SK-N-SH (cell line): ENCODE results near the gene IL1R2. TPM values are rescaled to one million over a fixed set of nuclear protein-coding genes. Genes with fewer than 3 reads are reported as not detected.

ENCODE experiments used
- CTCF ChIA-PET: fragments of 300-600, 350-600 bp; formaldehyde crosslinking; extraction: SDS; loops from one replicate; lab custom pipeline; 2021; lab: Yijun Ruan, JAX
- POLR2A ChIA-PET: fragments of 350-600 bp; sonication (Branson Sonifier 250); formaldehyde crosslinking; extraction: SDS; loops from one replicate; lab custom pipeline; 2020; ENCODE audit warnings: antibody characterized with exemption, inconsistent platforms; lab: Yijun Ruan, JAX
- DNase-seq: peaks from one replicate; pipeline ENCODE4 v3.0.0; 2012
- H2AFZ ChIP-seq: fragments of 200-600 bp; sonication (generic); 2 replicates; pipeline ENCODE4 v1.8.1; 2016; ENCODE audit warnings: antibody characterized with exemption, mild to moderate bottlenecking, low read depth
- H3F3A ChIP-seq: fragments of 200-600 bp; sonication (generic); replicated peaks from 2 replicates; pipeline ENCODE3; 2016; ENCODE audit warnings: antibody characterized with exemption, mild to moderate bottlenecking; ENCODE audit not compliant: insufficient read depth
- H3K27ac ChIP-seq, 2 experiments: fragments of 200-500 bp in 1 of 2; fragments of 200-600 bp in 1 of 2; sonication (Bioruptor generic) in 1 of 2; sonication (generic), shearing (Covaris generic) in 1 of 2; 2 replicates each; pipeline versions ENCODE4 v1.5.1 to v1.6.1; 2014 to 2016; ENCODE audit warnings: low read depth in 2 of 2, inconsistent platforms in 1 of 2, low read length in 1 of 2, mild to moderate bottlenecking in 1 of 2, mixed read lengths in 1 of 2
- H3K27me3 ChIP-seq: fragments of 200-600 bp; sonication (generic), shearing (Covaris generic); 2 replicates; pipeline ENCODE4 v1.6.1; 2016; ENCODE audit warnings: mixed run types; ENCODE audit not compliant: insufficient read depth
- H3K36me3 ChIP-seq, 2 experiments: fragments of 200-500 bp in 1 of 2; fragments of 200-600 bp in 1 of 2; sonication (Bioruptor generic) in 1 of 2; sonication (generic) in 1 of 2; replicated peaks in 1 of 2; 2 replicates each; pipeline versions ENCODE3 to v1.5.1; 2014 to 2016; ENCODE audit warnings: low read length in 1 of 2, mild to moderate bottlenecking in 1 of 2; ENCODE audit not compliant: insufficient read depth in 2 of 2, control insufficient read depth in 1 of 2
- H3K4me1 ChIP-seq, 2 experiments: fragments of 200-500 bp in 1 of 2; fragments of 200-600 bp in 1 of 2; sonication (Bioruptor generic) in 1 of 2; sonication (generic), shearing (Covaris generic) in 1 of 2; 2 replicates each; pipeline versions ENCODE4 v1.5.1 to v1.6.1; 2014 to 2016; ENCODE audit warnings: low read depth in 1 of 2, low read length in 1 of 2, mixed run types in 1 of 2; ENCODE audit not compliant: insufficient read depth in 2 of 2, control insufficient read depth in 1 of 2
- H3K4me2 ChIP-seq: fragments of 200-600 bp; sonication (generic), shearing (Covaris generic); 2 replicates; pipeline ENCODE4 v1.6.1; 2017; ENCODE audit warnings: mixed run types
- H3K4me3 ChIP-seq, 2 experiments: fragments of 200-500 bp in 1 of 2; fragments of 200-600 bp in 1 of 2; sonication (Bioruptor generic) in 1 of 2; sonication (generic), shearing (Covaris generic) in 1 of 2; 2 replicates each; pipeline versions ENCODE4 v1.5.1 to v1.8.1; 2014 to 2016; ENCODE audit warnings: low read depth in 2 of 2, inconsistent platforms in 1 of 2, low read length in 1 of 2, mild to moderate bottlenecking in 1 of 2, mixed read lengths in 1 of 2, moderate library complexity in 1 of 2
- H3K79me2 ChIP-seq: fragments of 200-600 bp; sonication (generic); 2 replicates; pipeline ENCODE4 v1.8.1; 2017; ENCODE audit warnings: mild to moderate bottlenecking; ENCODE audit not compliant: insufficient read depth
- H3K9ac ChIP-seq: fragments of 200-600 bp; sonication (generic); 2 replicates; pipeline ENCODE4 v1.6.1; 2017; ENCODE audit warnings: mixed run types
- H3K9me2 ChIP-seq: fragments of 200-600 bp; sonication (generic); 2 replicates; pipeline ENCODE4 v1.6.1; 2017; ENCODE audit warnings: mixed run types
- H3K9me3 ChIP-seq: fragments of 200-600 bp; sonication (generic); 2 replicates; pipeline ENCODE4 v1.6.1; 2017; ENCODE audit warnings: mixed run types, mild to moderate bottlenecking, moderate library complexity
- H4K20me1 ChIP-seq: fragments of 200-600 bp; sonication (generic); 2 replicates; pipeline ENCODE4 v1.6.1; 2017; ENCODE audit warnings: mild to moderate bottlenecking, mixed run types; ENCODE audit not compliant: insufficient read depth
- CHD2 ChIP-seq: fragments of 150-350 bp; IDR thresholded peaks from 2 replicates; pipeline ENCODE4 v1.6.1; 2018; ENCODE audit warnings: low read length; ENCODE audit not compliant: partially characterized antibody
- EP300 ChIP-seq, 2 experiments: IDR thresholded peaks; 2 replicates each; pipeline versions ENCODE4 v1.4.0 to v1.6.1; 2012; ENCODE audit warnings: borderline replicate concordance in 1 of 2, low read depth in 1 of 2, low read length in 1 of 2
- EZH2phosphoT487 ChIP-seq: fragments of 200-600 bp; sonication (generic); IDR thresholded peaks from 2 replicates; pipeline ENCODE4 v1.6.1; 2017; ENCODE audit warnings: low read depth, mixed run types, mild to moderate bottlenecking, antibody characterized with exemption, moderate library complexity, borderline replicate concordance
- GATA2 ChIP-seq: sonication (generic); formaldehyde crosslinking; IDR thresholded peaks from 2 replicates; pipeline ENCODE4 v1.5.0; 2020; ENCODE audit warnings: mild to moderate bottlenecking, missing genetic modification reagents
- JUND ChIP-seq: IDR thresholded peaks from 2 replicates; pipeline ENCODE4 v1.4.0; 2012
- MXI1 ChIP-seq: IDR thresholded peaks from 2 replicates; pipeline ENCODE4 v1.6.1; 2012; ENCODE audit warnings: mild to moderate bottlenecking, low read depth, low read length, improper control_type of control experiment
- NRF1 ChIP-seq: IDR thresholded peaks from 2 replicates; pipeline ENCODE4 v1.6.1; 2012; ENCODE audit warnings: low read depth, mild to moderate bottlenecking, low read length
- POLR2AphosphoS5 ChIP-seq: IDR thresholded peaks from 2 replicates; pipeline ENCODE4 v1.6.1; 2012; ENCODE audit warnings: low read depth, low read length
- RAD21 ChIP-seq: IDR thresholded peaks from 2 replicates; pipeline ENCODE4 v1.6.1; 2012; ENCODE audit warnings: mild to moderate bottlenecking, low read length
- RCOR1 ChIP-seq: fragments of 150-350 bp; IDR thresholded peaks from 2 replicates; pipeline ENCODE4 v1.6.1; 2017; ENCODE audit warnings: antibody characterized with exemption, low read length
- REST ChIP-seq: IDR thresholded peaks from 2 replicates; pipeline ENCODE4 v1.6.1; 2012; ENCODE audit warnings: mild to moderate bottlenecking, low read depth, low read length, moderate library complexity
- RFX5 ChIP-seq: IDR thresholded peaks from 2 replicates; pipeline ENCODE4 v1.6.1; 2012; ENCODE audit warnings: mild to moderate bottlenecking, improper control_type of control experiment, low read length
- RXRA ChIP-seq: IDR thresholded peaks from 2 replicates; pipeline ENCODE4 v1.4.0; 2012; ENCODE audit warnings: low read depth, mild to moderate bottlenecking, borderline replicate concordance
- SIN3A ChIP-seq: IDR thresholded peaks from 2 replicates; pipeline ENCODE4 v1.6.1; 2012; ENCODE audit warnings: low read depth, mild to moderate bottlenecking, low read length, moderate library complexity, borderline replicate concordance
- SMC3 ChIP-seq: IDR thresholded peaks from 2 replicates; pipeline ENCODE4 v1.6.1; 2012; ENCODE audit warnings: low read depth, low read length, improper control_type of control experiment
- TAF1 ChIP-seq: IDR thresholded peaks from 2 replicates; pipeline ENCODE4 v1.6.1; 2012; ENCODE audit warnings: low read depth, mild to moderate bottlenecking, low read length, moderate library complexity, borderline replicate concordance
- TCF12 ChIP-seq: IDR thresholded peaks from 2 replicates; pipeline ENCODE4 v1.4.0; 2012
- USF1 ChIP-seq: IDR thresholded peaks from 2 replicates; pipeline ENCODE4 v1.4.0; 2012; ENCODE audit warnings: low read depth, borderline replicate concordance
- WGBS: methylation state at CpG from one replicate; pipeline ENCODE4 v1.1.6; 2017; ENCODE audit warnings: low lambda C conversion rate; 5-methylcytosine and 5-hydroxymethylcytosine counted together
- polyA plus RNA-seq, 3 experiments: library from polyadenylated mRNA; depleted of rRNA; stranded (reverse); fragments of >200 nt; gene quantifications; 2 replicates each; pipeline ENCODE4 v1.2.3, GENCODE V29; 2012

The IL1R2 gene
- polyA plus RNA-seq, 1 of the 3 experiments (the other 2 are of a cell fraction): 0.16 TPM

GRCh38 chr2:101975171-101975870 lies 16.4 kb upstream of the IL1R2 start:
- 73% methylated on average over 17 of the region's 17 CpGs for WGBS
- no peaks in the 10 kb centered on the region for H3K9me2 ChIP-seq
- H2AFZ ChIP-seq: no peak overlapping the region
- ChIA-PET POLR2A (no interaction called here), CTCF (no interaction called here)
- H3K27ac ChIP-seq: no peak overlapping the region
- H3F3A ChIP-seq: no peaks in the 10 kb centered on the region
- H4K20me1 ChIP-seq: no peaks in the 10 kb centered on the region
- TF ChIP-seq EP300 (IDR thresholded peaks at IDR 0.05; ENCODE audit: borderline replicate concordance in 1 of 2, low read depth in 1 of 2, low read length in 1 of 2) (no peak), RCOR1 (no peak), NRF1 (no peak), SMC3 (no peak), MXI1 (no peak), GATA2 (CRISPR knock-in tag) (no peak), TAF1 (no peak), RFX5 (no peak), USF1 (no peak), JUND (no peak), CHD2 (no peak)
- no peak overlapping the region for H3K9ac ChIP-seq
- H3K79me2 ChIP-seq: no peaks in the 10 kb centered on the region
- no peaks in the 10 kb centered on the region; the same call in 1 of the 2 replicates for H3K27me3 ChIP-seq
- DNase-seq: no peak
- H3K9me3 ChIP-seq: no peaks in the 10 kb centered on the region
- no peaks in the 10 kb centered on the region for H3K36me3 ChIP-seq
- no peak overlapping the region for H3K4me2 ChIP-seq
- no peak overlapping the region for H3K4me3 ChIP-seq
- H3K4me1 ChIP-seq: no peaks in the 10 kb centered on the region

- H3K27me3 ChIP-seq: no peaks in the 10 kb centered on the region; the same call in 1 of the 2 replicates
- no peaks in the 10 kb centered on the region for H3F3A ChIP-seq
- ChIA-PET CTCF (no interaction called here), POLR2A (no interaction called here)
- H3K79me2 ChIP-seq: no peaks in the 10 kb centered on the region
- no peak overlapping the region for H3K9ac ChIP-seq
- H3K4me1 ChIP-seq: no peaks in the 10 kb centered on the region
- H4K20me1 ChIP-seq: no peaks in the 10 kb centered on the region
- no peak overlapping the region for H3K4me3 ChIP-seq
- no peaks in the 10 kb centered on the region for H3K36me3 ChIP-seq
- TF ChIP-seq TCF12 (no peak), EZH2phosphoT487 (no peak), RFX5 (no peak), RAD21 (no peak), CHD2 (no peak), SIN3A (no peak), REST (no peak), RXRA (no peak), EP300 (IDR thresholded peaks at IDR 0.05; ENCODE audit: borderline replicate concordance in 1 of 2, low read depth in 1 of 2, low read length in 1 of 2) (no peak), POLR2AphosphoS5 (no peak)
- TF ChIP-seq, all 33 proteins: peak for 0
- WGBS: 20% methylated on average over 1 of the region's 1 CpG
- no peaks in the 10 kb centered on the region for H3K9me2 ChIP-seq
- H3K27ac ChIP-seq: no peak overlapping the region
- H3K9me3 ChIP-seq: no peaks in the 10 kb centered on the region
- no peak overlapping the region for H3K4me2 ChIP-seq
- no peak for DNase-seq
- no peak overlapping the region for H2AFZ ChIP-seq
Observed at GRCh38 chr2:101976891-101977290, 14.9 kb upstream of the IL1R2 start.
